Ovary (tissue), 3 donors: ENCODE measurements around the gene NIPSNAP2.

Experiments used
- CTCF ChIP-seq, 3 donors: fragments of 450-650 bp in 2 of 3; fragments of 200-600 bp in 1 of 3; IDR thresholded peaks; one replicate each; pipeline versions ENCODE4 v1.5.1 to v1.8.0; 2016 to 2022; ENCODE audit warnings: antibody characterized with exemption in 3 of 3, mild to moderate bottlenecking in 1 of 3
- EP300 ChIP-seq: sonication (generic); formaldehyde crosslinking; IDR thresholded peaks from one replicate; pipeline ENCODE4 v1.6.1; 2017; ENCODE audit warnings: antibody characterized with exemption
- donor health status: DM: no; HTN: no; CAD: no.

- TF ChIP-seq CTCF (IDR thresholded peaks at IDR 0.05) = no peak
- no peak for TF ChIP-seq EP300
Measured at GRCh38 chr7:55946545-55946944, 17.8 kb upstream of the NIPSNAP2 start.
